NOMO-1 (cell line): Measurements from ENCODE around the gene MTHFR.
"Not testable (repeated sequence)": the region's sequence is repeated elsewhere in the genome, so short reads cannot be mapped to it uniquely, and the experiment has no call there.

ENCODE experiments used
- DNase-seq, 2 experiments: peaks; one replicate each; lab custom pipeline; 2025; ENCODE audit not compliant: unreplicated experiment in 2 of 2; lab: John Stamatoyannopoulos, UW

The MTHFR gene

GRCh38 chr1:11833900-11834299 lies 28.1 kb upstream of the MTHFR start:
- DNase-seq: no peak

DNA sequence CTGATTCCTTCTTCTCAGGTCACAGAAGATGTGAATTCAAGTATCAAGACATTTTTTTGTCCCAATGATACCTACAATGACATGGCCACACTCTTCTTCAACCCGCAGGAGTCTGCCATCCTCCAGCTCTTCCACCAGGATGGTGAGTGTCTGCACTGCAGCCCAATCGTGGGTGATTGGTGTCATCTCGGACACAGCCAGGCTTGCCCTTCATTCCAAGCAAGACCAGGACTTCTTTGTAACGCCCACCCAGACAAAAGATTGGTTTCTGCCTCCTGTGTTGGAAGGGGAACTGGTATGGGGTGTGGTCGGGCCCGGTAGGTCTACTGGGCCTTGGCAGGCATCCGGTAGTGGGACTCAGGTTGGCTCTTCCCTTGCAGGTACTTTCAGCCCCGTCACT lies 27.7 kb upstream of the MTHFR start:
- no peak for DNase-seq

- DNase-seq: no peak
Observed at GRCh38 chr1:11831945-11832725, 26.4 kb upstream of the MTHFR start.

- DNase-seq: no peak
Observed at GRCh38 chr1:11828511-11828910, 22.7 kb upstream of the MTHFR start.

DNA sequence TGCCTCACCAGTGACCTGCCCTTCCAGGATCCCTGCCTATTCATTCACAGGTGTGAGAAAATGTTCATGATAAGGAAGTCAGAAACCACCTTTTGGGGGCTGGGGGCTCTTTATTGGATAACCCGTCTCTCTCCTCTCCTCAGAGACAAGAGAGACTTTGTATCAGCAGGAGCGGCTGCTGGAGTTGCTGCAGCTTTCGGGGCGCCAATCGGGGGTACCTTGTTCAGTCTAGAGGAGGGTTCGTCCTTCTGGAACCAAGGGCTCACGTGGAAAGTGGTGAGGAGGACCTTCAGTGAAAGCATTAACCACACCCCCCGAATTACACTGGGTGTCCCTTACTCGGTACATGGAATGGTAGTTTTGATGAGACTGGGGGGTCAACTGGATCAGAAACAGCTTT lies 21.2 kb upstream of the MTHFR start:
- DNase-seq: no peak

- DNase-seq: no peak
Observed at GRCh38 chr1:11825131-11825530, 19.4 kb upstream of the MTHFR start.

GRCh38 chr1:11823366-11824137 lies 17.8 kb upstream of the MTHFR start:
- no peak for DNase-seq

DNA sequence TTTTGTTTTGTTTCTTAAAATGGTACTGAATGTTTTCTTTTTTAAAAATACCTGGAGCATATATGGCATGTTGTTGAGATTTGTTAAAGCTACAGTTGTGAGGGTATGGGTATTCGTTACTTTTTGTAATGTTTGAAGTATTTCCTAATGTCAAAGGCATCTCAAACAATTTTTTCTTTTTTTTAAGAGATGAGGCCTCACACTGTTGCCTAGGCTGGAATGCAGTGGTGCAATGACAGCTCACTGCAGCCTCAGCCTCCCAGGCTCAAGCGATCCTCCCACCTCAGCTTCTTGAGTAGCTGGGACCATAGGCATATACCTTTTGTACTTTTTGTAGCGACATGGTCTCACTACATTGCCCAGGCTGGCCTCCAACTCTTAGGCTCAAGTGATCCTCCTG lies 16.3 kb upstream of the MTHFR start:
- no peak for DNase-seq

DNA sequence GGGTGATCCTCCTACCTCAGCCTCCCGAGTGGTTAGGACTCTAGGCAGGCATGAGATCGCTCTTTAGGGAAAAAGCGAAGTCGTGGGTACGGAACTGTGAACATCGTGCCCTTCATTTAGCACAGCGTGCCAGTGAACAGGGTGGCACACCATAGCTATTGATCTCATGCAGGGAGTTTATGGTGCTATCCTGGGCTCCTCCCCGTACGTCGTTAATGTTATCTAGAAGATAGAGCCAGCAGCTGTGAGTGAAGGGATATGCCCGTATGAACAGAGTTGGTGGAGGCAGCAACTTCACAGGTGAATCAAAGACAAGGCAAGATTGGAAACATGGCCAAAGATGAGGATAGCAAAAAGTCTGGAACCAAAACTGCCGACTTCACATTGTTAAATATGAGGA lies 11.4 kb upstream of the MTHFR start:
- no peak for DNase-seq

GRCh38 chr1:11813021-11813420 lies 7.3 kb upstream of the MTHFR start:
- DNase-seq: peak; percentile 42 to 77

DNA sequence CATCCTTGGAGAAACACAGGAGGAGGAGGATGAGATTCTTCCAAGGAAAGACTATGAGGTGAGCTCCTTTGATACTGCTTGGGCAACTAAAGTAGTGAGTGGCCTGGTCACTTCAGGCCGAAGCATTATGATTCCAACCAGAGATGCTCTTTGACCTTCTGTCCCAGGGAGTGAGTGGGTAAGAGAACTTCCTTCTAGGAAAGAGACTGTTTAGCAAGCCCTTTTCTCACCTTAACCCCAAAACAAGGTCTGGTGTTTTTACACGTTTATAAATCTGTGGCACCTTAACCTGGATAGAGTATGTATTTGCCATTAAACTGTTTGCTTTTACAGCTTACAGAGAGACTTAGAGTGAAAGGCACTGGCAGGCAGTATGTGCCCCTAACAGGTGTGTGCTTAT lies 1.4 kb upstream of the MTHFR start:
- DNase-seq: no peak

DNA sequence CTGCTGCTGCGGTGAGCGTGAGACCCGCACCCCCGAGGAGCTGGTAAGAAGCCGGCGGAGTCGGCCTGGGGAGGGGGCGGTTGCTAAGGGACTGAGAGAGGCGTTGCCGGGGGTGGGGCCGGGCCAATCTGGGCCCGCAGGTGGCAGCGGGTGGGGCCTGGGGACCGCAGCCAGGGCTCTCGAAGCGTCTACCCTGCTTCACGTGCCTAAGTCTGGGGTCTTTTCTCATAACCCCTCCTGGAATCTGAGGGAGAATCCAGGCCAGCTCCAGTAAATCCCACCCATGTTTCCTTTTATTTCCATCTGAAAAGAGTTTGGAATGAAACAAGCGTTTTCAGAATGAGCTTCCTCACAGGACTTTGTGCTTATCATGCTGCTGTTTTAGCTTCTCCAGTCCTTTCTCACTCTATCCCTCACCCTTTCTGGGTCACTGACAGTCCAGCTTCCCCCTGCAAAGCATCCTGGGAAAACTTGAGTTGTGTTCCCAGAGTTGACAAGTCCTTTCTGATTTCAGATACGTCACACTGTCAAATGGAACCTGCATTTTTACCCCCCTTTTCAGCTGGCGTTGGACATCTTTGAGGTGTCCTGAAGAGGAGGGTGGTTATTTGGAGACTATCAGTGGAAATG lies 658 bp upstream of the MTHFR start:
- peak; percentile 75 to 81 for DNase-seq

DNA sequence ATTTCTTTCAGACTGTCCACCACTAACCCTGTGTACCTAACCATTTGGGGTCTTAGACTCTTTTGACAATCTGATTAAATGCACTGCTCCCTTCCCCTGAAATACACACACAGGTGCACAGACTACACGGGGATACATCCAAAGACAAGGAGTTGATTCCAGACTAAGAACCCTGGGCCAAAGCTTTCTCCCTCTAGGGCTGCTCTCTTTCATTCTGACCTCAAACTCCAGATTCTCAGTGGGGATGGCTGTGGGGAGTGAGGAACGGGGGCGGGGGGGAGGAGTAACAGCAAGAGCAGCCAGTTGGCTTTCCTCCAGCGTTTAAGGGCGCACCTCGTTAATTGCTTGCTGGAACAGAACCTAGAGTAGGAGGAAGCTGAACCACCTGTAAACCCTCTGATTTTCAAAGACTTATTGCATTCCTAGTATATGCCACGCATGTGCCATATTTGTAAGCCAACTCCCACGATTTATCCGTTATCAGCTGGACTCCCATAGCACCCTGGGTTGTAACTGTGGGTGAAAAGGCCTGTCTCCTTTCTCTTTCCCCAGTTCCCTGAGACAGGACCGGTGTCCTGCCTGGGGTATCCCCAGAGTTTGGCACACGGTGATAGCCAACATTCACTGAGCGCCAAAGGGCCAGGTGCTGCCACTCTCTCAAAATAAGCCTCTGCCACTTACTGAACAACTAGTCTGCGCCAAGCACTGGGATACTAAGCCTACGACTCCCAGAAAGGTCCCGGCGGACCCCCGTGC lies 920 bp downstream of the MTHFR start:
- peak in 1 of 2 experiments; percentile 10 for DNase-seq

- not testable (repeated sequence) for DNase-seq
Observed at GRCh38 chr1:11803924-11804665, 1.7 kb downstream of the MTHFR start.

GRCh38 chr1:11802973-11803885 lies 2.5 kb downstream of the MTHFR start:
- DNase-seq: peak; percentile 84 to 85

DNA sequence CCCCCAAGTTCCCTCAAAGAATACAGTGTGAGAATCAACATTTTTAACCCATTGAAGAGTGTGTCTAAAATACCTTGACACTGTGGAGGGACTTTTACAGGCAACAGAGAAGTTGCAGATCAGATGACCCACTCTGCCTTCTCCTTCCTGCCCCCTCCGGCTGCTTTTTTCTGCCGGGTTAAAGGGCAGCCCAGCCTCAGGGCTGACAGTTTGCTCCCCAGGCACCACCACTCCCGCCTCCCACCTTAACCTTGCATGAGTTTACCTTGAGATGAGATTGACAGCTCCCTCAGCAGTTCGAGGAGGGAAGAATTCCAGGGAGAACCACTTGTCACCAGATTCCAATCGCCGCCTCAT lies 3.2 kb downstream of the MTHFR start:
- peak in 1 of 2 experiments; percentile 2 for DNase-seq

DNA sequence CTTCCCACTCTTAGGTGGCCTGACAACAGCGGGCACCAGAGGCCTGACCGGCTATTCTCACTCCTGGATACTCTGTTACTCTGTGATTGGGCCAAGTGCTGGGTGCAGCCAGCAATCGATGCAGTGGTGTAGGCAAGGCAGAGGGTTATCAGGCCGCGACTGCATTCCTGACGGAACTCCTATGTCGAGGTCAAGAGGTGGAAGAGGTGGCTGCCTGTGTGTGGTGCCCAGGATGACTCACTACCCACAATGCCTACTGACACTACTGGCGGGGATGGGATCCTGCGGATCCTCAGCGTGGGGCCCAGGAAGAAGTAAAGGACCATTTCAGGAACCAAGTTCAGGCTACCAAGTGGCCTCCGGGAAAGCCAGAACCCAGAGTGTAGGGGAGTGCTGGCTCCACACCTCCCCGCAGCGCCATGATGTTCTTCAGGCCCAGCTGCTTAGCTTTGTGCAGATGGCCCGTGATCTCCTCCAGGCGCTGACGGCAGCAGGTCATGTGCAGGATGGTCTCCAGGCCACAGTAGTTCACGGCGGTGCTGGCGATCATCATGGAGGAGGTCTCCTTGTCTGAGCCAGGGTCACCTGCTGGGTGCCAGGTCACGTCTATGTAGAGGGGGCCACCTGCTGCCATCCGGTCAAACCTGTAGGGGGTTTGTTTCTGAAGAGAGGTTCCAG lies 4.9 kb downstream of the MTHFR start:
- no peak for DNase-seq

DNA sequence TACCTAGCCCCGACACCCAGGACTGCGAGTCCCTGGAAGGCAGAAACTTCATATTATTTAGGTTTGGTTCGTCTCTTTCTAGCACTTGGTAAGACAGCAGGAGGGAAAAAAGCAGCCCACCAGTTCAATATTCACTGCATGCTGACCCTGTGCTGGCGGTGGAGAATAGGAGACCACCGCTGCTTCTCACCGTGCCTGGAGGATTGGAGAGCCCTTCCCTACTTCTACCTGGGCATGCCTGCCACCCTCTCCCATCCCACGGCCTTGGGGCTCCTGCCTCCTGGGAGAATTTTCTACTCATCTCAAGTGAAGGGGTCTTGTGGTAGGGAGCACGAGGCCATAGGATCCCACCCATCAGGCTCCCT lies 5.4 kb downstream of the MTHFR start:
- no peak for DNase-seq

DNA sequence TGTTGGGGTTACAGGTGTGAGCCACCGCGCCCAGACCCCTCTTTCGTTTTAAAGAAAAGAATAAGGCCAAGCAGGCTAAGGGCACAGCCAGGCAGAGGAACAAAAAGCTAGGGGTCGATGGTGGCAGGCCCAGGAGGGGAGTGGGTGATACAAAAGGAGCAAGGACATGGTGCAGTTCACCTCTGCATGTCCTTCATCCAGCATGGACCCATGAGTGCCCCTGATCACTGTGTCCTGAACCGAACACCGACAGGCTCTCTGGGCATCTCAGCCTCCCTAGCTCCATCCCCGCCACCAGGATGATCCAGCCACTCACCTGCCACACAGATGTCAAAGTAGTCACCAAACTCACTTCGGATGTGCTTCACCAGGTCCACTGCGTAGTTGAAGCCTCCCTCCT lies 5.9 kb downstream of the MTHFR start:
- DNase-seq: no peak
